A549 (cell line): ENCODE measurements around the gene CHRNA4. TPM values are rescaled to one million over a fixed set of nuclear protein-coding genes. Genes with fewer than 3 reads are reported as not detected.

Source experiments
- ATAC-seq, 2 experiments: fragments of 200-7000 bp in 1 of 2; fragments of >200 bp in 1 of 2; cut with Nextera tagmentation in 1 of 2; cut with Tn5 transposase in 1 of 2; 3 replicates each; pipeline versions ENCODE4 v1.8.0 to v1.9.1; 2018 to 2020; ENCODE audit warnings: mild to moderate bottlenecking in 1 of 2, moderate library complexity in 1 of 2
- CTCF ChIA-PET: fragments of 300-600 bp; sonication (Branson Sonifier 250); formaldehyde crosslinking; extraction: SDS; loops from one replicate; lab custom pipeline; 2021; ENCODE audit warnings: antibody characterized with exemption, inconsistent platforms; lab: Yijun Ruan, JAX
- POLR2A ChIA-PET: fragments of 350-600 bp; formaldehyde crosslinking; extraction: SDS; loops from one replicate; lab custom pipeline; 2021; ENCODE audit warnings: antibody characterized with exemption, inconsistent platforms; lab: Yijun Ruan, JAX
- DNase-seq, 2 experiments: peaks; one replicate each; pipeline versions ENCODE4 v3.0.0 to v3.0.0-alpha.2; 2011 to 2016; ENCODE audit warnings: low read depth in 1 of 2, low spot score in 1 of 2
- FAIRE-seq: peaks from 2 replicates; lab custom pipeline; 2011; peaks lifted over from hg19 to GRCh38; lab: Jason Lieb, UNC
- H3K27ac ChIP-seq, 2 experiments: fragments of >200 bp; sonication (Bioruptor Twin); formaldehyde crosslinking; 3 replicates each; pipeline ENCODE4 v1.5.1; 2016 to 2017
- H3K4me1 ChIP-seq: fragments of >200 bp; sonication (Bioruptor Twin); formaldehyde crosslinking; 3 replicates; pipeline ENCODE4 v1.6.1; 2016
- H3K4me2 ChIP-seq: fragments of >200 bp; sonication (Bioruptor Twin); formaldehyde crosslinking; 3 replicates; pipeline ENCODE4 v1.6.1; 2016
- H3K4me3 ChIP-seq: fragments of >200 bp; sonication (Bioruptor Twin); formaldehyde crosslinking; 3 replicates; pipeline ENCODE4 v1.5.1; 2016
- H3K9me3 ChIP-seq: fragments of >200 bp; sonication (Bioruptor Twin); formaldehyde crosslinking; 3 replicates; pipeline ENCODE4 v1.6.1; 2016
- CBX2 ChIP-seq: fragments of 200-600 bp; sonication (generic); IDR thresholded peaks from 2 replicates; pipeline ENCODE4 v1.6.1; 2016; ENCODE audit warnings: low read depth, mild to moderate bottlenecking, borderline replicate concordance
- CBX8 ChIP-seq: fragments of 200-600 bp; sonication (generic); IDR thresholded peaks from 2 replicates; pipeline ENCODE4 v1.6.1; 2016
- CHD2 ChIP-seq: fragments of 150-350 bp; IDR thresholded peaks from 2 replicates; pipeline ENCODE4 v1.6.1; 2014; ENCODE audit warnings: low read length; ENCODE audit not compliant: partially characterized antibody
- EHF ChIP-seq: fragments of 250-450 bp; sonication (Bioruptor Pico); IDR thresholded peaks from 2 replicates; pipeline ENCODE4 v1.5.0; 2020; ENCODE audit warnings: mild to moderate bottlenecking
- FOSL2 ChIP-seq, 2 experiments: fragments of 450-650 bp in 1 of 2; fragments of >200 bp in 1 of 2; sonication (Bioruptor Twin) in 1 of 2; formaldehyde crosslinking; IDR thresholded peaks; 2 replicates each; pipeline versions ENCODE4 v1.5.0 to v1.6.1; 2016 to 2020; ENCODE audit warnings: mild to moderate bottlenecking in 1 of 2, moderate library complexity in 1 of 2
- HEYL ChIP-seq: fragments of 250-450 bp; sonication (Bioruptor Pico); IDR thresholded peaks from 2 replicates; pipeline ENCODE4 v1.8.0; 2021; ENCODE audit warnings: mild to moderate bottlenecking, moderate library complexity
- HOXA7 ChIP-seq: fragments of 250-450 bp; sonication (Bioruptor Pico); IDR thresholded peaks from 2 replicates; pipeline ENCODE4 v1.5.0; 2020; ENCODE audit warnings: mild to moderate bottlenecking, moderate library complexity
- HOXB13 ChIP-seq: fragments of 250-450 bp; sonication (Bioruptor Pico); IDR thresholded peaks from 2 replicates; pipeline ENCODE4 v1.5.0; 2020; ENCODE audit warnings: low read depth, mild to moderate bottlenecking, moderate library complexity
- JUNB ChIP-seq: fragments of >200 bp; sonication (Bioruptor Twin); formaldehyde crosslinking; IDR thresholded peaks from 2 replicates; pipeline ENCODE4 v1.6.1; 2016
- KDM1A ChIP-seq: fragments of 200-600 bp; sonication (generic); IDR thresholded peaks from 2 replicates; pipeline ENCODE4 v1.6.1; 2016; ENCODE audit warnings: low read depth, mild to moderate bottlenecking
- KDM5A ChIP-seq: fragments of 200-600 bp; sonication (generic); IDR thresholded peaks from 2 replicates; pipeline ENCODE4 v1.6.1; 2016; ENCODE audit warnings: antibody characterized with exemption, mild to moderate bottlenecking
- MAFK ChIP-seq: fragments of 450-650 bp; IDR thresholded peaks from 2 replicates; pipeline ENCODE4 v1.6.1; 2014; ENCODE audit not compliant: partially characterized antibody
- MAZ ChIP-seq: fragments of 150-350 bp; IDR thresholded peaks from 2 replicates; pipeline ENCODE4 v1.6.1; 2014; ENCODE audit warnings: antibody characterized with exemption, low read depth, low read length, borderline replicate concordance
- NR3C1 ChIP-seq: fragments of >200 bp; sonication (Bioruptor Twin); formaldehyde crosslinking; IDR thresholded peaks from 3 replicates; pipeline ENCODE4 v1.6.1; 2017
- PHF8 ChIP-seq: fragments of 200-600 bp; sonication (generic); IDR thresholded peaks from 2 replicates; pipeline ENCODE4 v1.6.1; 2016; ENCODE audit warnings: low read depth, mild to moderate bottlenecking, antibody characterized with exemption, moderate library complexity, borderline replicate concordance
- POLR2A ChIP-seq: IDR thresholded peaks from 2 replicates; pipeline ENCODE4 v1.6.1; 2012; ENCODE audit warnings: mild to moderate bottlenecking, low read length
- POLR2AphosphoS2 ChIP-seq: conservative IDR thresholded peaks from 2 replicates; pipeline ENCODE4 v1.6.1; 2012; ENCODE audit warnings: low read length, improper control_type of control experiment, inconsistent platforms
- RAD21 ChIP-seq, 2 experiments: fragments of >200 bp in 1 of 2; sonication (Bioruptor Twin) in 1 of 2; formaldehyde crosslinking in 1 of 2; IDR thresholded peaks in 1 of 2; conservative IDR thresholded peaks in 1 of 2; 2 replicates in 1 of 2; 3 replicates in 1 of 2; pipeline ENCODE4 v1.6.1; 2012 to 2018; ENCODE audit warnings: inconsistent platforms in 1 of 2
- RCOR1 ChIP-seq: fragments of 150-350 bp; IDR thresholded peaks from 2 replicates; pipeline ENCODE4 v1.6.1; 2014; ENCODE audit warnings: antibody characterized with exemption, low read length, low read depth
- TP53 ChIP-seq: fragments of 250-450 bp; sonication (Bioruptor Pico); IDR thresholded peaks from 2 replicates; pipeline ENCODE4 v1.5.0; 2021; ENCODE audit warnings: mild to moderate bottlenecking, moderate library complexity
- ZSCAN20 ChIP-seq: fragments of 250-450 bp; sonication (Bioruptor Pico); IDR thresholded peaks from 2 replicates; pipeline ENCODE4 v1.8.0; 2022; ENCODE audit warnings: mild to moderate bottlenecking, moderate library complexity
- WGBS: methylation state at CpG from one replicate; pipeline ENCODE4 v1.1.6; 2017; ENCODE audit errors: missing lambda C conversion rate; 5-methylcytosine and 5-hydroxymethylcytosine counted together
- polyA plus RNA-seq, 4 experiments: library from polyadenylated mRNA; depleted of rRNA in 3 of 4; stranded (reverse); fragments of >200 nt; fragmentation: RNase III in 1 of 4; extraction: RNeasy Plus Mini Kit Qiagen cat#74134 plus additional on column Dnase treatment in 1 of 4; gene quantifications; 2 replicates in 3 of 4; 3 replicates in 1 of 4; pipeline ENCODE4 v1.2.3, GENCODE V29; 2011 to 2017
- TF ChIP-seq, protein P1 (sequence below): IDR thresholded peaks from 2 replicates; pipeline ENCODE4 v1.6.1; 2012
- TF ChIP-seq, protein P2 (sequence below): IDR thresholded peaks from 2 replicates; pipeline ENCODE4 v1.6.1; 2012; ENCODE audit warnings: low read depth, borderline replicate concordance
- TF ChIP-seq, protein P3 (sequence below): fragments of >200 bp; sonication (Bioruptor Twin); formaldehyde crosslinking; IDR thresholded peaks from 3 replicates; pipeline ENCODE4 v1.6.1; 2016
- TF ChIP-seq, protein P4 (sequence below): IDR thresholded peaks from 2 replicates; pipeline ENCODE4 v1.6.1; 2012

Gene CHRNA4
- polyA plus RNA-seq, 2 of the 4 experiments (the other 2 are of a cell fraction): 0.03 to 0.23 TPM

DNA sequence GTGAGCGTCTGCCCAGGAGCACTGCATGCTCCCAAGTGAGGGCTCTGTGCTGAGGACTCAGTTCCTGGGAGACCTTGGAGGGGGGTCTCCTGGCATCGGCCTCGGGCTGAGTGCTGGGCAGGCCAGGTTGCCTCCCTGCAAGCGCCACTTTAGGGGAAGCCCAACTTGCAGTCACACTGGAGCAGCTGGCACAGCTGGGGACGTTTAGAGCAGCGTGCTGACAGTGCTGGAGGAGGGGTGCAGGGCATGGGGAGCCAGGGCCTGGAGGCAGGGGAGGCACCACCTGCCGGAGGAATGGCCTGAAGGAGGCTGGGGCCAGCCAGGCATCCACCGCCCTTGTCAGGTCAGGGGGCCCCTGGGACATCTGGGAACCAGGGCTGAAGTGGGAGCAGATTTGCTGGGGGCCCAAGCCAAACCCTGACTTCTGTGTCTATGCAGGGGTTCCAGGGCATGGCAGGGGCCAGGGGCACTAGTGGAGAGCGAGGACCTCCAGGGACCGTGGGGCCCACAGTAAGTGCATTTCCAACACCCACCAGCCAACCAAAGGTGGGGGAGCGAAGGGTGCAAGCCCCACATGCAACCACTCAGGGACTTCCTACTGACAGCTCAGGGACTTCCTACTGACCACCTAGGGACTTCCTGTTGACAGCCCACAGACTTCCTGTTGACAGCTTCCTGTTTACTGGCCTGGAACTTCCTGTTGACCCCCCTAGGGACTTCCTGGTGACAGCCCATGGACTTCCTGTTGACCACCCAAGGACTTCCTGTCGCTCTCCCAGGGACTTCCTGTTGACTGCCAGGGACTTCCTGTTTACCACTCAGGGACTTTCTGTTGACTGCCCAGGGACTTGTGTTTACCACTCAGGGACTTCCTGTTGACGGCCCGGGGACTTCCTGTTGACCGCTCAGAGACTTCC, 34.6 kb downstream of the CHRNA4 start:
- Histone ChIP-seq H3K4me3 (no peak overlapping the region), H3K4me1 (no peaks in the 10 kb centered on the region), H3K9me3 (no peaks in the 10 kb centered on the region), H3K4me2 (no peak overlapping the region), H3K27ac (peak overlapping the region in 1 of 2 experiments; percentile 27; a peak in 1 of 6 replicates)
- CTCF ChIA-PET: interaction anchor here (1.1 to 2.2 kb wide), 4 partner anchors 17 to 295 kb away, joined by 3 to 12 read pairs (median 4); no protein-coding TSS in a partner anchor
- DNase-seq (no peak), ATAC-seq (no peak), FAIRE-seq (no peak)
- TF ChIP-seq RCOR1 (no peak), POLR2A (no peak), MAFK (no peak), NR3C1 (no peak), KDM5A (no peak), JUNB (no peak), HOXB13 (CRISPR knock-in tag) (no peak), TP53 (CRISPR knock-in tag) (no peak), CHD2 (no peak), KDM1A (no peak), CBX2 (no peak), CBX8 (no peak), EHF (CRISPR knock-in tag) (no peak), PHF8 (no peak), HEYL (no peak), MAZ (no peak)
- TF ChIP-seq, protein P1, sequence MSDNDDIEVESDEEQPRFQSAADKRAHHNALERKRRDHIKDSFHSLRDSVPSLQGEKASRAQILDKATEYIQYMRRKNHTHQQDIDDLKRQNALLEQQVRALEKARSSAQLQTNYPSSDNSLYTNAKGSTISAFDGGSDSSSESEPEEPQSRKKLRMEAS: no peak
- TF ChIP-seq, protein P2, sequence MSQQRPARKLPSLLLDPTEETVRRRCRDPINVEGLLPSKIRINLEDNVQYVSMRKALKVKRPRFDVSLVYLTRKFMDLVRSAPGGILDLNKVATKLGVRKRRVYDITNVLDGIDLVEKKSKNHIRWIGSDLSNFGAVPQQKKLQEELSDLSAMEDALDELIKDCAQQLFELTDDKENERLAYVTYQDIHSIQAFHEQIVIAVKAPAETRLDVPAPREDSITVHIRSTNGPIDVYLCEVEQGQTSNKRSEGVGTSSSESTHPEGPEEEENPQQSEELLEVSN: no peak
- TF ChIP-seq, protein P3, sequence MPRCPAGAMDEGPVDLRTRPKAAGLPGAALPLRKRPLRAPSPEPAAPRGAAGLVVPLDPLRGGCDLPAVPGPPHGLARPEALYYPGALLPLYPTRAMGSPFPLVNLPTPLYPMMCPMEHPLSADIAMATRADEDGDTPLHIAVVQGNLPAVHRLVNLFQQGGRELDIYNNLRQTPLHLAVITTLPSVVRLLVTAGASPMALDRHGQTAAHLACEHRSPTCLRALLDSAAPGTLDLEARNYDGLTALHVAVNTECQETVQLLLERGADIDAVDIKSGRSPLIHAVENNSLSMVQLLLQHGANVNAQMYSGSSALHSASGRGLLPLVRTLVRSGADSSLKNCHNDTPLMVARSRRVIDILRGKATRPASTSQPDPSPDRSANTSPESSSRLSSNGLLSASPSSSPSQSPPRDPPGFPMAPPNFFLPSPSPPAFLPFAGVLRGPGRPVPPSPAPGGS: no peak
- POLR2A ChIA-PET: no interaction called here
- 82% methylated on average over 14 of the region's 15 CpGs for WGBS

DNA sequence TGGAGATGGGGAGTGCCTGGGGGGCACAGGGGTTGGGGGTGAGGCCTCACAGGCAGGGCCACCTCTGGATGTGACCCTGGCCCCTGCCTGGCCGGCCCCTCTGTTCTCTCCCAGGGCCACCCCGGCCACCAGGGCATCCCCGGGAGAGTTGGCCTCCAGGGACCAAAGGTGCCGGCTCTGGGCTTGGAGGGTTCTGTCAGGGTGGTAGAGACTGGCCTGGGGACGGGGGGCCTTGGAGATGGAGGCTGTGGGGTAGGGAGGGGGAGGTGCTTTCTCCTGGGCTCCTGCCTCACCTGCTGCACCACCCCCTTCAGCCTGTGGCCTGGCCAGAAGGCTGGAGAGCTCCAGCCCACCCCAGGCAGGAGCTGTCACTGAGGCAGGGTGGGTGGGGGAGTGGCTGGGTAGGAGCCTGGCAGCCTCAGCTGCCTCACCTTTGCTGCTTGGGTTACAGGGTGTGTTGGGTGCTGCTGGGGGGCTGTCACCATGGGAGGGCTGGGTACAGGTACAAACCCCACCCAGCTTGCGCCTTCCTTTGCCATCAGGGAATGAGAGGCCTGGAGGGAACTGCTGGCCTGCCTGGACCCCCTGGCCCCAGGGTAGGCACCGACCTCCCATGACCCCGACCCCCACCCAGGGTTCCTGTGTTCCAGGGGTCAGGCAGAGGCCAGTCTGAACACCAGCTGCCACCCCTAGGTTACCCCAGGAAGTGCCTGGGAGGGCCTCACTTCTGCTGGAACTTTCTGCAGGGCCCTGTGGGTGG, 35.4 kb downstream of the CHRNA4 start:
- 47% methylated on average over 7 of the region's 8 CpGs for WGBS
- Histone ChIP-seq H3K27ac (no peak overlapping the region), H3K4me2 (no peak overlapping the region)
- no peak for TF ChIP-seq HOXA7
- TF ChIP-seq POLR2AphosphoS2: no peak
- TF ChIP-seq, protein P3: no peak
- TF ChIP-seq ZSCAN20: no peak
- no peak for TF ChIP-seq NR3C1
- no peak for TF ChIP-seq RAD21 (conservative IDR thresholded peaks at IDR 0.05 in 1 of 2, IDR thresholded peaks at IDR 0.05 in 1 of 2)
- TF ChIP-seq FOSL2 (IDR thresholded peaks at IDR 0.05): no peak
- TF ChIP-seq FOSL2 (CRISPR knock-in tag; IDR thresholded peaks at IDR 0.05): no peak
- TF ChIP-seq, protein P2: no peak
- TF ChIP-seq, protein P4, sequence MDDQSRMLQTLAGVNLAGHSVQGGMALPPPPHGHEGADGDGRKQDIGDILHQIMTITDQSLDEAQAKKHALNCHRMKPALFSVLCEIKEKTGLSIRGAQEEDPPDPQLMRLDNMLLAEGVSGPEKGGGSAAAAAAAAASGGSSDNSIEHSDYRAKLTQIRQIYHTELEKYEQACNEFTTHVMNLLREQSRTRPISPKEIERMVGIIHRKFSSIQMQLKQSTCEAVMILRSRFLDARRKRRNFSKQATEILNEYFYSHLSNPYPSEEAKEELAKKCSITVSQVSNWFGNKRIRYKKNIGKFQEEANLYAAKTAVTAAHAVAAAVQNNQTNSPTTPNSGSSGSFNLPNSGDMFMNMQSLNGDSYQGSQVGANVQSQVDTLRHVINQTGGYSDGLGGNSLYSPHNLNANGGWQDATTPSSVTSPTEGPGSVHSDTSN: no peak
- TF ChIP-seq, all 56 proteins: peak for 0
- no peak for FAIRE-seq
- ATAC-seq: no peak
- no peak for DNase-seq
- ChIA-PET POLR2A (no interaction called here), CTCF (interaction anchor here (1.2 to 1.5 kb wide), 2 partner anchors 31 to 294 kb away, joined by 4 to 5 read pairs; no protein-coding TSS in a partner anchor)
- H3K9me3 ChIP-seq: no peaks in the 10 kb centered on the region
- H3K4me3 ChIP-seq: no peak overlapping the region
- H3K4me1 ChIP-seq: no peaks in the 10 kb centered on the region
